HepG2 (cell line): ENCODE measurements around the gene SEC16A. TPM values are rescaled to one million over a fixed set of nuclear protein-coding genes. Genes with fewer than 3 reads are reported as not detected.
A peak's percentile ranks its signal among the peaks of the same experiment; 100 is the strongest.

ENCODE experiments used
- BRD4 ChIP-seq: sonication (generic); formaldehyde crosslinking; IDR thresholded peaks from 2 replicates; pipeline ENCODE4 v1.4.0; 2020; ENCODE audit warnings: missing genetic modification reagents
- CBX1 ChIP-seq: IDR thresholded peaks from one replicate; pipeline ENCODE4 v1.6.1; 2016; ENCODE audit warnings: antibody characterized with exemption, low read depth
- FOXK2 ChIP-seq: fragments of 450-650 bp; IDR thresholded peaks from 2 replicates; pipeline ENCODE4 v1.6.1; 2016
- HHEX ChIP-seq: IDR thresholded peaks from 2 replicates; pipeline ENCODE4 v1.6.1; 2016; ENCODE audit warnings: control low read depth
- KAT7 ChIP-seq: IDR thresholded peaks from 2 replicates; pipeline ENCODE4 v1.6.1; 2018; ENCODE audit warnings: borderline replicate concordance, missing compliant biosample characterization
- KDM5B ChIP-seq: sonication (generic); formaldehyde crosslinking; IDR thresholded peaks from 2 replicates; pipeline ENCODE4 v1.4.0; 2020; ENCODE audit warnings: missing genetic modification reagents, mild to moderate bottlenecking, borderline replicate concordance
- KLF12 ChIP-seq: sonication (generic); formaldehyde crosslinking; IDR thresholded peaks from 2 replicates; pipeline ENCODE4 v1.4.0; 2020; ENCODE audit warnings: missing genetic modification reagents, borderline replicate concordance
- MTF1 ChIP-seq: sonication (generic); formaldehyde crosslinking; IDR thresholded peaks from 2 replicates; pipeline ENCODE4 v1.5.0; 2020; ENCODE audit warnings: missing genetic modification reagents
- NCOA5 ChIP-seq: sonication (generic); formaldehyde crosslinking; IDR thresholded peaks from 2 replicates; pipeline ENCODE4 v1.4.0; 2020; ENCODE audit warnings: missing genetic modification reagents
- NFE2 ChIP-seq: sonication (generic); formaldehyde crosslinking; IDR thresholded peaks from 2 replicates; pipeline ENCODE4 v1.4.0; 2020; ENCODE audit warnings: missing genetic modification reagents
- POLR2A ChIP-seq, 2 experiments: IDR thresholded peaks; 2 replicates each; pipeline ENCODE4 v1.6.1; 2011; ENCODE audit warnings: low read depth in 2 of 2, low read length in 2 of 2, mild to moderate bottlenecking in 1 of 2, moderate library complexity in 1 of 2; ENCODE audit not compliant: insufficient read depth in 1 of 2
- SAFB2 ChIP-seq: sonication (generic); formaldehyde crosslinking; IDR thresholded peaks from 2 replicates; pipeline ENCODE4 v1.5.1; 2020; ENCODE audit warnings: missing genetic modification reagents, low read depth, mild to moderate bottlenecking, borderline replicate concordance
- SALL2 ChIP-seq: sonication (generic); formaldehyde crosslinking; IDR thresholded peaks from 2 replicates; pipeline ENCODE4 v1.8.1; 2023; ENCODE audit warnings: mild to moderate bottlenecking, missing genetic modification reagents, inconsistent platforms
- SMYD3 ChIP-seq: sonication (generic); formaldehyde crosslinking; IDR thresholded peaks from 2 replicates; pipeline ENCODE4 v1.8.1; 2023; ENCODE audit warnings: mild to moderate bottlenecking, missing genetic modification reagents
- SOX5 ChIP-seq: IDR thresholded peaks from 2 replicates; pipeline ENCODE4 v1.6.1; 2016; ENCODE audit warnings: borderline replicate concordance
- SRF ChIP-seq: IDR thresholded peaks from 2 replicates; pipeline ENCODE4 v1.6.1; 2011; ENCODE audit warnings: mild to moderate bottlenecking, low read depth, low read length, moderate library complexity
- TFDP2 ChIP-seq: sonication (generic); formaldehyde crosslinking; IDR thresholded peaks from 2 replicates; pipeline ENCODE4 v1.4.0; 2020; ENCODE audit warnings: missing genetic modification reagents
- ZFP82 ChIP-seq: sonication (generic); formaldehyde crosslinking; IDR thresholded peaks from 2 replicates; pipeline ENCODE4 v1.5.1; 2020; ENCODE audit warnings: mild to moderate bottlenecking, missing genetic modification reagents, borderline replicate concordance
- ZNF282 ChIP-seq: fragments of 450-650 bp; IDR thresholded peaks from 2 replicates; pipeline ENCODE4 v1.6.1; 2018; ENCODE audit not compliant: partially characterized antibody
- ZNF431 ChIP-seq: sonication (generic); formaldehyde crosslinking; IDR thresholded peaks from 2 replicates; pipeline ENCODE4 v1.9.0; 2022; ENCODE audit warnings: missing genetic modification reagents, low read depth, mild to moderate bottlenecking, borderline replicate concordance
- ZNF776 ChIP-seq: sonication (generic); formaldehyde crosslinking; IDR thresholded peaks from 2 replicates; pipeline ENCODE4 v1.4.0; 2020; ENCODE audit warnings: mild to moderate bottlenecking, missing genetic modification reagents
- polyA plus RNA-seq, 8 experiments: library from polyadenylated mRNA; depleted of rRNA in 3 of 8; stranded (reverse) in 7 of 8; unstranded in 1 of 8; fragments of >200 nt; fragmentation: Illumina TruSeq in 4 of 8; extraction: Trizol in 4 of 8; gene quantifications; 2 replicates each; pipeline versions ENCODE4 v1.2.1 to v1.2.3, GENCODE V29; 2011 to 2016; ENCODE audit warnings: low read depth in 4 of 8, missing spikeins in 1 of 8, mixed read lengths in 1 of 8; ENCODE audit not compliant: insufficient read depth in 1 of 8
- total RNA-seq, 5 experiments: library from RNA; depleted of rRNA; stranded (reverse); fragments of >200 nt; fragmentation: Illumina TruSeq; extraction: Trizol; gene quantifications; 2 replicates each; pipeline ENCODE4 v1.2.3, GENCODE V29; 2016; ENCODE audit warnings: low read depth in 1 of 5
- TF ChIP-seq, protein P1 (sequence below): sonication (generic); formaldehyde crosslinking; IDR thresholded peaks from 2 replicates; pipeline ENCODE4 v1.9.0; 2021; ENCODE audit warnings: missing genetic modification reagents, borderline replicate concordance
- TF ChIP-seq, protein P2 (sequence below): sonication (generic); formaldehyde crosslinking; IDR thresholded peaks from 2 replicates; pipeline ENCODE4 v1.5.0; 2020; ENCODE audit warnings: missing genetic modification reagents
- TF ChIP-seq, protein P3 (sequence below): IDR thresholded peaks from 2 replicates; pipeline ENCODE4 v1.6.1; 2018; ENCODE audit warnings: missing genetic modification reagents, mild to moderate bottlenecking, missing compliant biosample characterization

The SEC16A gene
- total and polyA plus RNA-seq, 2 of the 13 experiments (the other 11 are each of a cell fraction or from before 2014, with no cell fraction given), result 15.9 to 18.9 TPM

DNA sequence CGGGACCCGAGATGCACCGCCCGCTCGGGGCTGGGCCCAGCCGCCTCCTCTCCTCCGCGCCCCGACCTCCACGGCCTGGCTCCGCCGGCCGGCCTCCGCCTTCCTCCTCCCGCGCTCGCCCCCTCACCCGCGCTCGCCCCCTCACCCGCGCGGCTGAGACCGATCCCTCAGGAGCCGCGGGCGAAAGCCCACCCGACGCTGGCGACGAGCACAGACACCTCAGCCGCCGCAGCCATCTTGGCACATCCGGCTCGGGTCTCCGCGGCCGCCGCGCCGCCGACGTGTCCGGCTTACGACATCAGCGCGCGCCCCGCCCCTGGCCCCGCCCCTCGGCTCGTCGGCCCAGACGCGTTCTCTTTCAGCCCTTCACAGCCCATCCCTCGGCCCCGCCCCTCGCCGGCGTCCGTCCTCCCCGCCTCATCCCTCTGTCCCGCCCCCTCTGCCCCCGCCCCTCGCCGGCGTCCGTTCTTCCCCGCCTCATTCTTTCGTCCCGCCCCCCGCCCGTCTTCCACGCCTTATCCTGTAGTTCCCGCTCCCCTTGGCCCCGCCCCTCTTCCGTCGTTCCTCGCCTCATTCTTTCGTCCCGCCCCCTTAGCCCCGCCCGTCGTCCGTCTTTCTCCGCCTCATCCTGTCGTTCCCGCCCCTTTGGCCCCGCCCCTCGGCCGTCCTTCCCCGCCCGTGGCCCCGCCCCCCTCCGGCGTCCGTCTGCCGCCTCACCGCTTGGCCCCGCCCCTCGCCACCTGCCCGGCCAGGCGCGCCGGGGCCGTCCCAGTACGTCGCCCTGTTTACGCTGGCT, at the start of gene SEC16A (continued):
- TF ChIP-seq, protein P1, sequence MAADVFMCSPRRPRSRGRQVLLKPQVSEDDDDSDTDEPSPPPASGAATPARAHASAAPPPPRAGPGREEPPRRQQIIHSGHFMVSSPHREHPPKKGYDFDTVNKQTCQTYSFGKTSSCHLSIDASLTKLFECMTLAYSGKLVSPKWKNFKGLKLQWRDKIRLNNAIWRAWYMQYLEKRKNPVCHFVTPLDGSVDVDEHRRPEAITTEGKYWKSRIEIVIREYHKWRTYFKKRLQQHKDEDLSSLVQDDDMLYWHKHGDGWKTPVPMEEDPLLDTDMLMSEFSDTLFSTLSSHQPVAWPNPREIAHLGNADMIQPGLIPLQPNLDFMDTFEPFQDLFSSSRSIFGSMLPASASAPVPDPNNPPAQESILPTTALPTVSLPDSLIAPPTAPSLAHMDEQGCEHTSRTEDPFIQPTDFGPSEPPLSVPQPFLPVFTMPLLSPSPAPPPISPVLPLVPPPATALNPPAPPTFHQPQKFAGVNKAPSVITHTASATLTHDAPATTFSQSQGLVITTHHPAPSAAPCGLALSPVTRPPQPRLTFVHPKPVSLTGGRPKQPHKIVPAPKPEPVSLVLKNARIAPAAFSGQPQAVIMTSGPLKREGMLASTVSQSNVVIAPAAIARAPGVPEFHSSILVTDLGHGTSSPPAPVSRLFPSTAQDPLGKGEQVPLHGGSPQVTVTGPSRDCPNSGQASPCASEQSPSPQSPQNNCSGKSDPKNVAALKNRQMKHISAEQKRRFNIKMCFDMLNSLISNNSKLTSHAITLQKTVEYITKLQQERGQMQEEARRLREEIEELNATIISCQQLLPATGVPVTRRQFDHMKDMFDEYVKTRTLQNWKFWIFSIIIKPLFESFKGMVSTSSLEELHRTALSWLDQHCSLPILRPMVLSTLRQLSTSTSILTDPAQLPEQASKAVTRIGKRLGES, result no peak
- no peak for TF ChIP-seq FOXK2
- TF ChIP-seq ZNF282, result no peak
- TF ChIP-seq SOX5, result peak; percentile 36; the same call in 1 of the 2 replicates
- peak in 1 of 2 experiments; percentile 82; a peak in 2 of 4 replicates for TF ChIP-seq POLR2A (IDR thresholded peaks at IDR 0.05; ENCODE audit: insufficient read depth in 1 of 2, low read depth in 2 of 2, low read length in 2 of 2)
- TF ChIP-seq ZNF776 (CRISPR knock-in tag), result peak; percentile 67
- 0 out of 2 replicates have a peak, but pooled peaks have one; percentile 42 for TF ChIP-seq SALL2 (CRISPR knock-in tag)
- peak; percentile 28; the same call in 1 of the 2 replicates for TF ChIP-seq KDM5B
- TF ChIP-seq SMYD3 (CRISPR knock-in tag), result no peak
- TF ChIP-seq SAFB2 (CRISPR knock-in tag), result no peak; the same call in 1 of the 2 replicates
- TF ChIP-seq, protein P2, sequence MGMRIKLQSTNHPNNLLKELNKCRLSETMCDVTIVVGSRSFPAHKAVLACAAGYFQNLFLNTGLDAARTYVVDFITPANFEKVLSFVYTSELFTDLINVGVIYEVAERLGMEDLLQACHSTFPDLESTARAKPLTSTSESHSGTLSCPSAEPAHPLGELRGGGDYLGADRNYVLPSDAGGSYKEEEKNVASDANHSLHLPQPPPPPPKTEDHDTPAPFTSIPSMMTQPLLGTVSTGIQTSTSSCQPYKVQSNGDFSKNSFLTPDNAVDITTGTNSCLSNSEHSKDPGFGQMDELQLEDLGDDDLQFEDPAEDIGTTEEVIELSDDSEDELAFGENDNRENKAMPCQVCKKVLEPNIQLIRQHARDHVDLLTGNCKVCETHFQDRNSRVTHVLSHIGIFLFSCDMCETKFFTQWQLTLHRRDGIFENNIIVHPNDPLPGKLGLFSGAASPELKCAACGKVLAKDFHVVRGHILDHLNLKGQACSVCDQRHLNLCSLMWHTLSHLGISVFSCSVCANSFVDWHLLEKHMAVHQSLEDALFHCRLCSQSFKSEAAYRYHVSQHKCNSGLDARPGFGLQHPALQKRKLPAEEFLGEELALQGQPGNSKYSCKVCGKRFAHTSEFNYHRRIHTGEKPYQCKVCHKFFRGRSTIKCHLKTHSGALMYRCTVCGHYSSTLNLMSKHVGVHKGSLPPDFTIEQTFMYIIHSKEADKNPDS (CRISPR knock-in tag), result no peak
- TF ChIP-seq BRD4, result peak; percentile 69; the same call in 1 of the 2 replicates
- no peak; the same call in 1 of the 2 replicates for TF ChIP-seq KAT7 (CRISPR knock-in tag)
- TF ChIP-seq, protein P3, sequence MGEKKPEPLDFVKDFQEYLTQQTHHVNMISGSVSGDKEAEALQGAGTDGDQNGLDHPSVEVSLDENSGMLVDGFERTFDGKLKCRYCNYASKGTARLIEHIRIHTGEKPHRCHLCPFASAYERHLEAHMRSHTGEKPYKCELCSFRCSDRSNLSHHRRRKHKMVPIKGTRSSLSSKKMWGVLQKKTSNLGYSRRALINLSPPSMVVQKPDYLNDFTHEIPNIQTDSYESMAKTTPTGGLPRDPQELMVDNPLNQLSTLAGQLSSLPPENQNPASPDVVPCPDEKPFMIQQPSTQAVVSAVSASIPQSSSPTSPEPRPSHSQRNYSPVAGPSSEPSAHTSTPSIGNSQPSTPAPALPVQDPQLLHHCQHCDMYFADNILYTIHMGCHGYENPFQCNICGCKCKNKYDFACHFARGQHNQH (CRISPR knock-in tag), result no peak
- no peak for TF ChIP-seq NFE2
- no peak for TF ChIP-seq NCOA5 (CRISPR knock-in tag)
- TF ChIP-seq CBX1, result no peak
- TF ChIP-seq TFDP2 (CRISPR knock-in tag), result 0 out of 2 replicates have a peak, but pooled peaks have one; percentile 22
- TF ChIP-seq ZNF431, result peak; percentile 35; the same call in 1 of the 2 replicates
- TF ChIP-seq KLF12 (CRISPR knock-in tag), result peak; percentile 15; the same call in 1 of the 2 replicates
- TF ChIP-seq SRF, result no peak
- TF ChIP-seq MTF1 (CRISPR knock-in tag), result no peak
- no peak for TF ChIP-seq HHEX (CRISPR knock-in tag)
- 0 out of 2 replicates have a peak, but pooled peaks have one; percentile 49 for TF ChIP-seq ZFP82
